AG20443 (cell line): ENCODE measurements around the gene CD200R1.

Source experiments
- DNase-seq: peaks from one replicate; pipeline ENCODE4 v3.0.0; 2012; ENCODE audit warnings: low spot score, mixed read lengths

Gene CD200R1

GRCh38 chr3:112888381-112889085 is 86.4 kb downstream of the CD200R1 start:
- no peak for DNase-seq

GRCh38 chr3:112884678-112885290 is 90.1 kb downstream of the CD200R1 start:
- DNase-seq: no peak

- DNase-seq: no peak
Observed at GRCh38 chr3:112881891-112882290, 93.0 kb downstream of the CD200R1 start.

GRCh38 chr3:112875561-112875960 is 99.3 kb downstream of the CD200R1 start:
- no peak for DNase-seq

- no peak for DNase-seq
Observed at GRCh38 chr3:112874725-112875124, 100.2 kb downstream of the CD200R1 start.

GRCh38 chr3:112873632-112874031 is 101.3 kb downstream of the CD200R1 start:
- DNase-seq: no peak

- no peak for DNase-seq
Observed at GRCh38 chr3:112871735-112872134, 103.2 kb downstream of the CD200R1 start.
